Caki2 (cell line): ENCODE results near the gene RTTN. TPM values are rescaled to one million over a fixed set of nuclear protein-coding genes. Genes with fewer than 3 reads are reported as not detected.

Experiments
- DNase-seq: peaks from one replicate; pipeline ENCODE4 v3.0.0-alpha.2; 2015; ENCODE audit warnings: low read depth
- in situ Hi-C: cut with HindIII; loops from 2 replicates; pipeline ENCODE4 v1.10.0; 2016; ENCODE audit warnings: low sequenced_read_pairs, low pct_unique_long_range_greater_than_20kb, mixed read lengths
- total RNA-seq: library from RNA; depleted of rRNA; stranded (reverse); fragments of >200 nt; shearing (Covaris generic); gene quantifications from 2 replicates; pipeline ENCODE4 v1.2.3, GENCODE V29; 2014; ENCODE audit warnings: low replicate concordance

RTTN gene
- total RNA-seq, 1 experiment from 2014 or later = 1.7 TPM

- in situ Hi-C loops = no loop called here
- no peak for DNase-seq
Measured at GRCh38 chr18:70019991-70020390, 185.5 kb downstream of the RTTN start.

- in situ Hi-C loops = no loop called here
- DNase-seq = no peak
Measured at GRCh38 chr18:70019136-70019535, 186.4 kb downstream of the RTTN start.

- in situ Hi-C loops = no loop called here
- DNase-seq = no peak
Measured at GRCh38 chr18:70015127-70015526, 190.4 kb downstream of the RTTN start.

DNA sequence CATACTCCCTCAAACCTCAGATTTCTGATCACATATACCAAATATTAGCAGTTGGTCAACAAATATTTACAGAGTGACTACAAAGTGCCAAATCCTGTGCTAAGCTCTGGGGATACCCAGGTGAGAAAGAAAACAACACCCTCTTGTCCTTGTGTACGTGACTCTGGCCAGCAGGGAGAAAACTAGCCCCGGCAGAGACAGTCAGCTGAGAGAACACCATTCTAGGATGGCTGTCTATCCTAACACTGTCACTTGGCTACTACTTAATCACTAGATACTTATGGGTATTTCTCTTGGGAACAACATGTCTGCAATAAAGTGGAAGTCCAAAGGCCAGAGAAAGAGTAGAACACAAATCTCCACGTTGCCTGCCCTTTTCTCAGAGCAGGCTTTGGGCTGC lies 199.9 kb downstream of the RTTN start:
- in situ Hi-C loops = no loop called here
- no peak for DNase-seq

DNA sequence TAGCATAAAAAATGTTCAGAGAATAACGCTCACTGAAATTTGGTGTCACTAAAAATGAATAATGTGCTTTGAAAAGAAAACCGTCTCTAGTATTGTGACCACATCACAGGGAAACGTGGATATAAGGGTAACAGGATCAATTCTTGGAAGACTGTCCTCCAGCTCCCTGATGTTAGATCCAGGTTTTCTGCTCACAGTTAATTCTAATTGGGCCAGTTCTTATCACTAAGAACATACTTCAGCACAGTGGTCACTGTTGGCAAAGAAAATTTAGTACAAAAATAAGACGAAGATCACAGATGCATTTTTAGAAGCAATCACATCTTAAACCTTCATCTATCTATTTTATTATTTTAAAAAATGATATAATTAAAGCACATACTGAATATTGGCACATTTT lies 200.8 kb downstream of the RTTN start:
- in situ Hi-C loops = no loop called here

GRCh38 chr18:69999656-70000055 lies 205.8 kb downstream of the RTTN start:
- in situ Hi-C loops = no loop called here

More for the DNA sequence above, 200.8 kb downstream of the RTTN start:
- no peak for DNase-seq

DNA sequence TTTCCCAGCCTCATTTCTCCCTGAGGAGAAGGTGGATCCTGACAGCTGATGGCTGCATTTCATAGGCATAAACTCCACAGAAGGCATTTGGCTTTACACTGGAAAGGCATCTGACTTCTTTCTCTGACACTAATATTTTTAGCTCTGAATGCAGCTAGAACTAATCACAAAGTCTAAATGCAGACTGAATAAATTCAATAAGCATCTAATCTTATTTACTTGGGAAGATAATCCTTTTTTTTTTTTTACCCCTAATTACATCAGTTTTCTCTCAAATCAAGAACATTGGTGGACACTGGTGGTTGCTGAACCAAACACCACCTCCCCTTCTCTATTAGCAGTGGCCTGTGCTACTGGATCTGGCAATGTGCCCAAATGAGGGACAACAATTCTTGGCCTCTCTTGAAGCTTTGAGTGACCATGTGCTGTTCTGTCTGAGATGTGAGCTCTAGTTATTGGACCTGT lies 206.9 kb downstream of the RTTN start:
- no peak for DNase-seq
- in situ Hi-C loops = no loop called here

More at GRCh38 chr18:69999656-70000055, 205.8 kb downstream of the RTTN start:
- DNase-seq = no peak

DNA sequence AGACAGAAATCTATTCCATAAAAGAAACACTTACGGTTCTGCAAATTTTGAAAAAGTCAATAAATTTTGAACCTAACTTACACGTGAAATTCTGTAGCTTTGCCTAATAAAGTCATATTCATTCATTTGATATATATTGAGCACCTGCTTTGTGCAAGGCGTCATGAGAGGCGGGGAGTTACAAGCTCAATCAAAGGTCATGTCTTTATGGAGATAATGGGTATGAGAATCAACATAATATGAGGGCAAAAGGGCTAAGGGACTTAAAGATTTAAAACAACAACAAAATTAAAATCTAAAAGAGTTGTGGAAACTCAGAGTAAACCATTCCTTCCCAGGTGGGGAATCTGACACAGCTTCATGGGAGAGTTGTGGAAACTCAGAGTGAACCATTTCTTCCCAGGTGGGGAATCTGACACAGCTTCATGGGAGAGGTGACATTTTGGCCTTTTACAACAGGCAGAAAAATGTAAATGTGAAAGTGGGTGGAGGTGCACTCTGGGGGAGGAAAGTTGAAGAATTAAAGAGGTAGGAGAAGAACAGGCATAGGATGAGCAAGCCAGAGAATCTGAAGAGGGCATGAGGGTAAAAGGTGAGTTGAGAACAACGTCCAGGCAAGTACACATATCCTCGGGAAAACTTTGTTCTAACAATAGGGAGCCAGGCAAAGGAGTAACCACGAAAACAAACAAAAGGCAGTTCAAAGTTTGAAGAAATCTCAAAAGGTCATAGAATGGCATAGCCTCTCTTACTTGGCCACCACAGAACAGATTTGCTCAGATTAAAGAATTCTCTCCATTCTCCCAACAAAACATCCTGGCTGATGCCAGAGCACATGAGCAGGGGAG lies 208.3 kb downstream of the RTTN start:
- in situ Hi-C loops = no loop called here
- no peak for DNase-seq

DNA sequence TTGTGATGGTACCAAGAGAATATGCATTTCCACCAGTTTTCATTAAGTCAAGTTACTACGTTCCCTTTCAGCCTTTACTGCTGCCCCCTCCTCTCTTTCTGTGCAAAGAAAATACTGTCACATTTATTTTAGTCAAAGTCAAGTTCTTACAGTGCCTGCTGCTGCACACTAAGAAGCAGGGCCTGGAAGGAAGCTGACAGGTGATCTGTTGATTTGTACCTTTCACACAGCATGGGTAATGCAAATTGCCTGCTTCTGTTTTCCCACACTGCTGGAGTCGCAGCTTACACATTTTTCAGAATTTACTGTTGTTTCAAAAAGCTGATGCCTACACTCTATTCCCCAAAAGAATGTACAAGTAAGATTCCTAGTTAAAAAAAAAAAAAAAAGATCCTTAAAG lies 209.1 kb downstream of the RTTN start:
- in situ Hi-C loops = no loop called here
- DNase-seq = no peak

GRCh38 chr18:69995774-69996173 lies 209.7 kb downstream of the RTTN start:
- in situ Hi-C loops = no loop called here
- no peak for DNase-seq

DNA sequence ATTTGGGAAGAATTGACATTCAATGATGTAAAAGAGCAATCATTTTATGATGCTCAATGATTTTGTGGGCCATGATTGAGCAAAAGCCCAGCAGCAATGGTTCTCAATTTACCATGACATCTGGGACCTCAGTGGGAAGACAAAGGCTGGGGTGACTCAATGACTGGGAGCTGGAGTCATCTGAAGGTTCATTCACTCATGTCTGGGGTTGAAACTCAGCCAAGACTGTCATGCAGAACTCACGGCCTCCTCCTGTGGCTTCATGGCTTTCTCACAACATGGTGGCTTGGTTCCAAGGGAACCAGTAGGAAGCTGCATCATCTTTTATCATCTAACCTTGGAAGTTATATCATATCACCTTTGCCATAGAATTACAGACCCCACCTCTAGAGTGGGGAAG lies 212.7 kb downstream of the RTTN start:
- in situ Hi-C loops = no loop called here
- no peak for DNase-seq

DNA sequence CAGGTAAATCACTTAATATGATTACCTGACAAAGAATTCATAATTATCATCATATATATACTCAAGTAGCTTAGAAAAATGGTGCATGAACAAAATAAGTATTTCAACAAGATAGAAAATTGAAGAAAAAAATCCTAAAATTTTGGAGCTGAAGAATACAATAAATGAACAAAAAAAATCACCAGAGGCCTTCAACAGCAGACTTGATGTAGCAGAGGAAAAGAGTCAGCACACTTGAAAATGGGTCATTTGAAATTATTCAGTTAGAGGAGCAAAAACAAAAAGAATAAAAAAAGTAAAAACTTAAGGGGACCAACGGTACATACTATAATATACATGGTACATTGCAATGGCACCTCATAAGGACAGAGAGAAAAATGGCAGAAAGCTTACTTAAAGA lies 217.6 kb downstream of the RTTN start:
- no peak for DNase-seq
- in situ Hi-C loops = no loop called here

- DNase-seq = no peak
- in situ Hi-C loops = no loop called here
Measured at GRCh38 chr18:69985239-69985638, 220.2 kb downstream of the RTTN start.

GRCh38 chr18:69982417-69982816 lies 223.1 kb downstream of the RTTN start:
- in situ Hi-C loops = no loop called here
- no peak for DNase-seq

GRCh38 chr18:69981948-69982347 lies 223.5 kb downstream of the RTTN start:
- in situ Hi-C loops = no loop called here
- no peak for DNase-seq

DNA sequence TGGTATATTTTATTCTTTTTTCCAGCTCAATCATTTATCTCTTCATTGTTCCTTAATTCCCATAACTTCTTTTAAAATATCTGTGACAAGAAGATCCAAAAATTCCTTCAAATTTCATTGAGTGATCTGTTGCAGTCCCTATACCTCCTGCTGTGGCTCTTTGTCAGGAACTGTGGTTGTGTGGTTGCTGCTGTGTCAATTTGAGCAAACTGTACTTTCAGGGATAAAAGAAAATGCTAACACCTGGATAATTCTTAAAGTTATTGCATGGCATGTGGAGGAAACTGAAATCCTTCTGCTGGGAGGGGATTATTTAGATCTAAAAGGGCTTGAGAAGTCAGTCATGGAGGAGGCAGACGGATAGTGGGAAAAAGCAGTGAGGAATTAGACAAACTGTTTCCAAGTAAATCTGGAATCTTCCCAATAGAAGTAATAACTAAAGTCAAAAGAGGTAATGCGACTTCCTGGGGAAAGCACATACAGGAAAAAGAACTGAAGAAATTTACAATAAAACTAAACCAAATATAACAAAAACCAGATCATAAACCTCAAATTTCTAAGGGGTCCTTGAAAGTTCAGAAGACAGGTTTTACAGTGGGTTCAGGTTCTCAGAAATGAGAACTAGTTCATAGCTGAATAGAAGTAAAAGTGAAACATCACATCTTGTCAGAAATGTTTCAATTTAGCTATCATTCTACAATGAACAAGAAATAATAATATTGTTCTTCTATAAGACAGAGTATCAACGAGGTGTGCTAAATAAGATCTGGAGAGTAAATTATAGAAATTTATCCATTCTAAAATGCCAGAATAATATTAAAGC lies 224.3 kb downstream of the RTTN start:
- DNase-seq = no peak
- in situ Hi-C loops = no loop called here

GRCh38 chr18:69980509-69980908 lies 225.0 kb downstream of the RTTN start:
- in situ Hi-C loops = no loop called here
- no peak for DNase-seq

- in situ Hi-C loops = no loop called here
- DNase-seq = no peak
Measured at GRCh38 chr18:69978732-69979715, 226.5 kb downstream of the RTTN start.
